Spinal cord (tissue), 10 donors: ENCODE results near the gene ZNF625. TPM values are rescaled to one million over a fixed set of nuclear protein-coding genes. Genes with fewer than 3 reads are reported as not detected.
A peak's percentile ranks its signal among the peaks of the same experiment; 100 is the strongest.

Experiments used
- DNase-seq, 6 donors: peaks; one replicate each; pipeline versions ENCODE4 v3.0.0 to v3.0.0-alpha.2; 2013 to 2015; ENCODE audit warnings: low spot score in 6 of 6, low read depth in 4 of 6
- H3K27ac ChIP-seq: one replicate; pipeline ENCODE4 v1.5.1; 2013; ENCODE audit warnings: low read depth, low read length, control low read depth
- H3K27me3 ChIP-seq: one replicate; pipeline ENCODE4 v1.6.1; 2013; ENCODE audit warnings: low read length; ENCODE audit not compliant: control insufficient read depth, insufficient read depth
- H3K36me3 ChIP-seq: one replicate; pipeline ENCODE4 v1.6.1; 2013; ENCODE audit warnings: low read length; ENCODE audit not compliant: control insufficient read depth, insufficient read depth
- H3K4me1 ChIP-seq: one replicate; pipeline ENCODE4 v1.6.1; 2013; ENCODE audit warnings: low read length; ENCODE audit not compliant: control insufficient read depth, insufficient read depth
- H3K4me3 ChIP-seq: one replicate; pipeline ENCODE4 v1.5.1; 2013; ENCODE audit warnings: low read depth, low read length, control low read depth
- H3K9me3 ChIP-seq: one replicate; pipeline ENCODE4 v1.6.1; 2013; ENCODE audit warnings: low read length; ENCODE audit not compliant: control insufficient read depth, insufficient read depth
- WGBS: methylation state at CpG from one replicate; pipeline ENCODE4 v1.1.5; 2013; ENCODE audit warnings: missing lambda C conversion rate; ENCODE audit not compliant: insufficient coverage; 5-methylcytosine and 5-hydroxymethylcytosine counted together
- polyA plus RNA-seq, 2 donors: library from polyadenylated mRNA; unstranded; fragments of 120-200 nt; gene quantifications; one replicate each; pipeline ENCODE4 v1.2.1, GENCODE V29; 2013; ENCODE audit not compliant: insufficient read length in 2 of 2
- total RNA-seq, 2 donors: library from RNA; depleted of rRNA in 1 of 2; stranded (reverse); fragments of 120-200 nt in 1 of 2; fragments of >200 nt in 1 of 2; gene quantifications; one replicate each; pipeline versions ENCODE4 v1.2.3 to v1.2.4, GENCODE V29; 2013 to 2014
- donor health status: healthy.

ZNF625 gene
- total and polyA plus RNA-seq, 4 donors, result 15.2 to 25.8 (median 19.9) TPM

GRCh38 chr19:12163826-12164225, 7.3 kb upstream of the ZNF625 start:
- peak overlapping the region; percentile 97 for H3K27ac ChIP-seq
- H3K9me3 ChIP-seq, result no peaks in the 10 kb centered on the region
- peak overlapping the region; percentile 96 for H3K4me3 ChIP-seq
- DNase-seq, result no peak
- H3K36me3 ChIP-seq, result peaks cover 4% of the 10 kb centered on the region
- 0% methylated on average over 2 of the region's 2 CpGs for WGBS
- H3K27me3 ChIP-seq, result no peaks in the 10 kb centered on the region
- H3K4me1 ChIP-seq, result peaks cover 10% of the 10 kb centered on the region

- peak; percentile 88 to 98 (median 91) for DNase-seq
- WGBS, result under 1% methylated on average over 44 of the region's 57 CpGs
- Histone ChIP-seq H3K4me3 (peak within 1 kb of the TSS; percentile 96), H3K27ac (peak within 1 kb of the TSS; percentile 97), H3K9me3 (no peaks in the 10 kb centered on the region), H3K27me3 (no peaks in the 10 kb centered on the region), H3K36me3 (no peaks in the 10 kb centered on the region), H3K4me1 (peaks cover 10% of the 10 kb centered on the region)
Measured at GRCh38 chr19:12162882-12163806, 6.6 kb upstream of the ZNF625 start, which contains the start of gene ZNF136. Gene ZNF136 (plus strand): TSS chr19:12163096. CDS start chr19:12163204, 108 bp downstream.

GRCh38 chr19:12162513-12162881, 6.0 kb upstream of the ZNF625 start:
- WGBS, result 12% methylated on average over 5 of the region's 8 CpGs
- peaks cover 10% of the 10 kb centered on the region for H3K4me1 ChIP-seq
- H3K9me3 ChIP-seq, result no peaks in the 10 kb centered on the region
- H3K27ac ChIP-seq, result peak overlapping the region; percentile 97
- DNase-seq, result no peak
- H3K4me3 ChIP-seq, result peak overlapping the region; percentile 96
- no peaks in the 10 kb centered on the region for H3K36me3 ChIP-seq
- no peaks in the 10 kb centered on the region for H3K27me3 ChIP-seq

GRCh38 chr19:12159773-12160414, 3.4 kb upstream of the ZNF625 start:
- Histone ChIP-seq H3K27me3 (no peaks in the 10 kb centered on the region), H3K27ac (no peak overlapping the region), H3K4me1 (peaks cover 20% of the 10 kb centered on the region), H3K36me3 (no peaks in the 10 kb centered on the region), H3K9me3 (no peaks in the 10 kb centered on the region), H3K4me3 (no peak overlapping the region)
- WGBS, result 91% methylated on average over 19 of the region's 25 CpGs
- no peak for DNase-seq

DNA sequence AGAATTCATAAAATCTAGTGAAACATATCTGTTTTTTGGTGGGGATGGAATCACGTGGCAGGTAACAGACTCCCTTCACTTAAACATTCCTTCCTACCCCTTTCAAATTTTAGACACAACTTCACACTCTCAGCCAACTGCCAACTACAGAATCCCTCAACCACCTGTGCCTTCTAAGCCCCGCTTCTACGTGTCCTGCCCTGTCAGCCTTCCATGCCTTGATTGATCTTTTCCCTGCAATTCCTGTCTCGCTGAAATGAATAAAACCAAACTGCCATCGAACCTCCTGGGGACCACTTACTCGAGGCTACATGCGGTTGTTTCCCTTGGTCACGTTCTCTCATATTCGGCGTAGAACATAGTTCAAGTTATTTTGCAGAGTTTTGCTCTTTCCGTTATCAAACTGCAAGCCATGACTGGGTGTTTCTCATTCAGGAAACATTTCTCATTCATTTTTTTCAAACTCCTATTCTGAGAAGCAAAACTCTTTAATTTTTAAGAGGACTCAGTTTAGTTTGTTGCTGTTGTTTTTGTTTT, 1.1 kb downstream of the ZNF625 start:
- WGBS, result 6% methylated on average over 10 of the region's 11 CpGs
- H3K27me3 ChIP-seq, result no peaks in the 10 kb centered on the region
- H3K36me3 ChIP-seq, result peaks cover 18% of the 10 kb centered on the region
- DNase-seq, result peak in 2 of 6 donors; percentile 21 to 22
- H3K4me3 ChIP-seq, result peak overlapping the region; percentile 90
- H3K4me1 ChIP-seq, result peaks cover 13% of the 10 kb centered on the region
- peak overlapping the region; percentile 95 for H3K27ac ChIP-seq
- no peaks in the 10 kb centered on the region for H3K9me3 ChIP-seq

DNA sequence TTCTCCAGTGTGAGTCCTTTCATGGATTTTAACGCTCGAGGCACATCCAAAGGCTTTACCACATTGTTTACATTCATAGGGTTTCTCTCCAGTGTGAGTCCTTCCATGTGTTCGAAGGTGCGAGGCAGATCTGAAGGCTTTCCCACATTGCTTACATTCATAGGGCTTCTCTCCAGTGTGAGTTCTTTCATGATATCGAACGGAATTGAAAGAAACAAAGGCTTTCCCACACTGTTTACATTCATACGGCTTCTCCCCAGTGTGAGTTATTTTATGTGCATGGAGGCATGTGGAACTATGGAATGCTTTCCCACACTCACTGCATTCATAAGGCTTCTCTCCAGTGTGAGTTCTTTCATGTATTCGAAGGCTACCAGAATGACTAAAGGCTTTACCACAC, 11.2 kb downstream of the ZNF625 start:
- no peaks in the 10 kb centered on the region for H3K9me3 ChIP-seq
- 84% methylated on average over 4 of the region's 8 CpGs for WGBS
- H3K27me3 ChIP-seq, result no peaks in the 10 kb centered on the region
- H3K27ac ChIP-seq, result no peak overlapping the region
- H3K4me3 ChIP-seq, result no peak overlapping the region
- peaks cover 10% of the 10 kb centered on the region for H3K4me1 ChIP-seq
- H3K36me3 ChIP-seq, result peaks cover 41% of the 10 kb centered on the region
- DNase-seq, result no peak

DNA sequence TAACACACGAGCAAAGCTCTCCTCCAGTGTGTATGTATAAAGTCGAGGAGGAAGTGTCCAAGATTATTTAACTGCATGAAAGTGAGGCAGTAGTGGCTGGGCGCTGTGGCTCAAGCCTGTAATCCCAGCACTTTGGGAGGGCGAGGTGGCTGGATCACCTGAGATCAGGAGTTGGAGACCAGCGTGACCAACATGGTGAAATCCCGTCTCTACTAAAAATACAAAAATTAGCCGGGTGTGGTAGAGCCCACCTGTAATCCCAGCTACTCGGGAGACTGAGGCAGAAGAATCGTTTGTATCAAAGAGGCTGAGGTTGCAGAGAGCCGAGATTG, 15.2 kb downstream of the ZNF625 start:
- Histone ChIP-seq H3K27me3 (no peaks in the 10 kb centered on the region), H3K27ac (no peak overlapping the region), H3K36me3 (peaks cover 41% of the 10 kb centered on the region), H3K9me3 (no peaks in the 10 kb centered on the region), H3K4me3 (no peak overlapping the region), H3K4me1 (peaks cover 21% of the 10 kb centered on the region)
- DNase-seq, result no peak
- WGBS, result 47% methylated on average over 4 of the region's 10 CpGs

GRCh38 chr19:12140545-12141404, 15.8 kb downstream of the ZNF625 start:
- peaks cover 41% of the 10 kb centered on the region for H3K36me3 ChIP-seq
- no peaks in the 10 kb centered on the region for H3K27me3 ChIP-seq
- H3K27ac ChIP-seq, result peak overlapping the region; percentile 97
- peak in 5 of 6 donors; percentile 73 to 95 (median 81) for DNase-seq
- no peaks in the 10 kb centered on the region for H3K9me3 ChIP-seq
- 18% methylated on average over 15 of the region's 17 CpGs for WGBS
- peak overlapping the region; percentile 91 for H3K4me3 ChIP-seq
- H3K4me1 ChIP-seq, result peaks cover 21% of the 10 kb centered on the region
